Trophoblast cell (in vitro differentiated cells and primary cell): ENCODE results near the gene KIF4A.

ENCODE experiments used
- DNase-seq, 2 donors: peaks; one replicate each; pipeline ENCODE4 v3.0.0-alpha.2; 2016
- H2AFZ ChIP-seq: 2 replicates; pipeline ENCODE4 v1.6.1; 2013; ENCODE audit warnings: low read length, moderate library complexity, mild to moderate bottlenecking; ENCODE audit not compliant: insufficient read depth, poor library complexity
- H2AK5ac ChIP-seq: 2 replicates; pipeline ENCODE4 v1.6.1; 2013; ENCODE audit warnings: mild to moderate bottlenecking, low read length
- H2BK120ac ChIP-seq: 2 replicates; pipeline ENCODE4 v1.6.1; 2013; ENCODE audit warnings: low read length, mild to moderate bottlenecking, moderate library complexity; ENCODE audit not compliant: insufficient read depth, poor library complexity
- H2BK12ac ChIP-seq: 2 replicates; pipeline ENCODE4 v1.6.1; 2013; ENCODE audit warnings: mild to moderate bottlenecking, low read length, moderate library complexity
- H2BK5ac ChIP-seq: 2 replicates; pipeline ENCODE4 v1.6.1; 2013; ENCODE audit warnings: low read length, low read depth, moderate library complexity, mild to moderate bottlenecking; ENCODE audit not compliant: poor library complexity
- H3K14ac ChIP-seq: 2 replicates; pipeline ENCODE4 v1.6.1; 2013; ENCODE audit warnings: mild to moderate bottlenecking, low read length
- H3K18ac ChIP-seq: 2 replicates; pipeline ENCODE4 v1.6.1; 2013; ENCODE audit warnings: mild to moderate bottlenecking, low read length
- H3K23ac ChIP-seq: 2 replicates; pipeline ENCODE4 v1.6.1; 2013; ENCODE audit warnings: low read length
- H3K27ac ChIP-seq: 2 replicates; pipeline ENCODE4 v1.5.1; 2013; ENCODE audit warnings: low read depth, mild to moderate bottlenecking, inconsistent platforms, low read length, moderate library complexity
- H3K27me3 ChIP-seq: 2 replicates; pipeline ENCODE4 v1.6.1; 2013; ENCODE audit warnings: inconsistent platforms, mild to moderate bottlenecking, low read length, moderate library complexity; ENCODE audit not compliant: insufficient read depth
- H3K36me3 ChIP-seq, 2 experiments: 1 replicate in 1 of 2; 2 replicates in 1 of 2; pipeline ENCODE4 v1.6.1; 2013; ENCODE audit warnings: low read length in 2 of 2, mild to moderate bottlenecking in 2 of 2, moderate library complexity in 1 of 2; ENCODE audit not compliant: insufficient read depth in 2 of 2, control insufficient read depth in 1 of 2
- H3K4ac ChIP-seq: 2 replicates; pipeline ENCODE4 v1.6.1; 2013; ENCODE audit warnings: low read depth, mild to moderate bottlenecking, low read length, moderate library complexity
- H3K4me1 ChIP-seq, 2 experiments: 1 replicate in 1 of 2; 2 replicates in 1 of 2; pipeline ENCODE4 v1.6.1; 2013; ENCODE audit warnings: low read length in 2 of 2, mild to moderate bottlenecking in 2 of 2, moderate library complexity in 1 of 2; ENCODE audit not compliant: insufficient read depth in 2 of 2, control insufficient read depth in 1 of 2
- H3K4me2 ChIP-seq: 2 replicates; pipeline ENCODE4 v1.6.1; 2013; ENCODE audit warnings: inconsistent platforms, mild to moderate bottlenecking, low read length, moderate library complexity
- H3K4me3 ChIP-seq: 2 replicates; pipeline ENCODE4 v1.5.1; 2013; ENCODE audit warnings: mild to moderate bottlenecking, low read depth, low read length, inconsistent platforms
- H3K79me1 ChIP-seq: one replicate; pipeline ENCODE4 v1.6.1; 2013; ENCODE audit warnings: low read length
- H3K79me2 ChIP-seq: 2 replicates; pipeline ENCODE4 v1.6.1; 2013; ENCODE audit warnings: low read length, mild to moderate bottlenecking; ENCODE audit not compliant: control insufficient read depth, insufficient read depth, poor library complexity
- H3K9ac ChIP-seq: 2 replicates; pipeline ENCODE4 v1.6.1; 2013; ENCODE audit warnings: mild to moderate bottlenecking, low read length
- H3K9me3 ChIP-seq: 2 replicates; pipeline ENCODE4 v1.6.1; 2013; ENCODE audit warnings: low read depth, mild to moderate bottlenecking, control low read depth, inconsistent platforms, low read length; ENCODE audit not compliant: insufficient read depth
- H4K12ac ChIP-seq: 2 replicates; pipeline ENCODE4 v1.6.1; 2013; ENCODE audit warnings: low read depth, mild to moderate bottlenecking, low read length, moderate library complexity
- H4K8ac ChIP-seq: 2 replicates; pipeline ENCODE4 v1.6.1; 2013; ENCODE audit warnings: low read depth, mild to moderate bottlenecking, low read length, moderate library complexity
- H4K91ac ChIP-seq: one replicate; pipeline ENCODE4 v1.6.1; 2013; ENCODE audit warnings: low read depth, mild to moderate bottlenecking, low read length, moderate library complexity
- WGBS: extraction: QIAGEN DNeasy Blood & Tissue Kit; methylation state at CpG from one replicate; pipeline ENCODE4 v1.1.7; 2013; ENCODE audit warnings: missing lambda C conversion rate; ENCODE audit not compliant: insufficient read length, insufficient coverage; ENCODE audit errors: extremely low coverage; 5-methylcytosine and 5-hydroxymethylcytosine counted together

KIF4A gene

GRCh38 chrX:70423936-70424675, 134.2 kb downstream of the KIF4A start:
- H3K9ac ChIP-seq, result no peak overlapping the region
- H3K4me3 ChIP-seq, result no peak overlapping the region
- H4K8ac ChIP-seq, result no peak overlapping the region
- peaks cover 1% of the 10 kb centered on the region for H3K79me2 ChIP-seq
- H4K12ac ChIP-seq, result no peak overlapping the region
- WGBS, result no CpG with 5 or more reads among the region's 10 CpGs
- H4K91ac ChIP-seq, result peak overlapping the region; percentile 14
- H2BK5ac ChIP-seq, result no peak overlapping the region
- no peak overlapping the region for H3K18ac ChIP-seq
- no peak overlapping the region for H2AK5ac ChIP-seq
- H3K27ac ChIP-seq, result no peak overlapping the region
- H3K4ac ChIP-seq, result no peak overlapping the region
- H3K4me2 ChIP-seq, result no peak overlapping the region
- H2AFZ ChIP-seq, result no peak overlapping the region
- no peak overlapping the region for H3K23ac ChIP-seq
- no peaks in the 10 kb centered on the region for H3K27me3 ChIP-seq
- H2BK120ac ChIP-seq, result no peak overlapping the region
- H3K4me1 ChIP-seq, result peaks cover 5 to 15% of the 10 kb centered on the region in 2 experiments
- H3K9me3 ChIP-seq, result no peaks in the 10 kb centered on the region
- peaks cover 4% of the 10 kb centered on the region for H3K79me1 ChIP-seq
- H3K36me3 ChIP-seq, result peaks cover 7% of the 10 kb centered on the region in 2 experiments
- peak overlapping the region; percentile 22 for H2BK12ac ChIP-seq
- DNase-seq, result no peak
- H3K14ac ChIP-seq, result no peak overlapping the region

DNA sequence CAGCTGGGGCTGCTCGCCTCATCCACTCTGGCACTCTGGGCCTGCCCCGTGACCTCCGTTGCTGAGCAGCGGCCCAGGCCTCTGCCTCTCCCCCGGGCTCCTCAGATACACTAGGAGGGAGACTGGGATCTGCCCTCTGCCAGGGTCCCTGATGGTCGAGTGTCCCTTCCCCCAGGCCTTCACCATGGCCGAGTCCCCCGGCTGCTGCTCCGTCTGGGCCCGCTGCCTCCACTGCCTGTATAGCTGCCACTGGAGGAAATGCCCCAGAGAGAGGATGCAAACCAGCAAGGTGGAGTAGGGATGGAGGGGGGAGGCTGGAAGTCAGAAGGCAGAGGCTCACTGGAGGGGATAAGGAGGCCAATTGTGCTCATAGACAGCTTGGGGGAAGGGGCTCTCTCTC, 134.9 kb downstream of the KIF4A start:
- Histone ChIP-seq H2AK5ac (no peak overlapping the region), H3K4me1 (peaks cover 5 to 15% of the 10 kb centered on the region in 2 experiments), H3K27ac (no peak overlapping the region), H3K14ac (no peak overlapping the region), H4K8ac (no peak overlapping the region), H3K18ac (no peak overlapping the region), H3K23ac (no peak overlapping the region), H3K27me3 (no peaks in the 10 kb centered on the region), H2BK12ac (no peak overlapping the region), H4K12ac (no peak overlapping the region), H3K4ac (no peak overlapping the region), H3K9me3 (no peaks in the 10 kb centered on the region), H2AFZ (no peak overlapping the region), H3K36me3 (peaks cover 4 to 5% of the 10 kb centered on the region in 2 experiments), H2BK120ac (no peak overlapping the region), H3K79me2 (peaks cover 1% of the 10 kb centered on the region), H3K4me3 (no peak overlapping the region), H4K91ac (peak overlapping the region; percentile 18), H2BK5ac (no peak overlapping the region), H3K9ac (no peak overlapping the region), H3K79me1 (peaks cover 4% of the 10 kb centered on the region), H3K4me2 (no peak overlapping the region)
- WGBS, result no CpG with 5 or more reads among the region's 10 CpGs
- no peak for DNase-seq

DNA sequence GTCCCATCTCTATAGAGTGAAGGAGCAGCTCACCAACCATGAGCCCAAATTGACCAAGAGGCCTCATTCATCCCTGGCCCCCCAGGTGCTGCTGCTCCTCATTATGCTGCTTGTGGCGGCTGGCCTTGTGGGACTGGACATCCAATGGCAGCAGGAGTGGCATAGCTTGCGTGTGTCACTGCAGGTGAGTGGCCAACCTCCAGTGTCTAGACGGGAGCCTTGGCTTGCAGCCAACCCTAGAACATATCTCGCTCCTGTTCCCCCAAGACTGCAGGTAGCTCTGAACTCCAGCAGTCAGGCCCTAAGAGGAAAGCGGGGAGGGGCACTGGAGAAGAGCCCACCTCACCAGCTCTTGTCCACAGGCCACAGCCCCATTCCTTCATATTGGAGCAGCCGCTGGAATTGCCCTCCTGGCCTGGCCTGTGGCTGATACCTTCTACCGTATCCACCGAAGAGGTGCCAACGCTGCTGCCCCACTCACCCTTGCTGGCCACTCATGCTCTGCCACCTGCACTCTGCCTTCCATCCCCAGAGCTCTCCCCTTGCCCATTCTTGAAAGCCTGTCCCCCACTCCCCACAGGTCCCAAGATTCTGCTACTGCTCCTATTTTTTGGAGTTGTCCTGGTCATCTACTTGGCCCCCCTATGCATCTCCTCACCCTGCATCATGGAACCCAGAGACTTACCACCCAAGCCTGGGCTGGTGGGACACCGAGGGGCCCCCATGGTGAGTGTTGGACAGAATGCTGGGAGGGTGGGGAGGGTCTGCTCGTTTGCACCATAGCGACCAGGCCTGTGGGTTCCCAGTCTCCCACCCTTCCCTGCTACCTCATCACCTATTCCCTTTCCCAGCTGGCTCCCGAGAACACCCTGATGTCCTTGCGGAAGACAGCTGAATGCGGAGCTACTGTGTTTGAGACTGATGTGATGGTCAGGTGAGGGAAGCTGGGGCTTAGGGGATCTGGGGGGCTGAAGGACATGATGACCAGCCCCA, 136.7 kb downstream of the KIF4A start:
- no CpG with 5 or more reads among the region's 15 CpGs for WGBS
- H3K9ac ChIP-seq, result no peak overlapping the region
- no peak overlapping the region for H3K18ac ChIP-seq
- no peak overlapping the region for H3K4me2 ChIP-seq
- H4K8ac ChIP-seq, result no peak overlapping the region
- no peak overlapping the region for H3K27ac ChIP-seq
- no peak overlapping the region for H2BK5ac ChIP-seq
- H3K27me3 ChIP-seq, result no peaks in the 10 kb centered on the region
- H2BK120ac ChIP-seq, result no peak overlapping the region
- no peak overlapping the region for H3K4me3 ChIP-seq
- no peak overlapping the region for H2AFZ ChIP-seq
- H3K4ac ChIP-seq, result no peak overlapping the region
- H3K79me2 ChIP-seq, result peaks cover 1% of the 10 kb centered on the region
- no peak overlapping the region for H3K14ac ChIP-seq
- H3K79me1 ChIP-seq, result peaks cover 4% of the 10 kb centered on the region
- H2AK5ac ChIP-seq, result no peak overlapping the region
- H3K4me1 ChIP-seq, result peaks cover 5 to 15% of the 10 kb centered on the region in 2 experiments
- H3K36me3 ChIP-seq, result peaks cover under 1 to 1% of the 10 kb centered on the region in 2 experiments
- H4K12ac ChIP-seq, result no peak overlapping the region
- no peak overlapping the region for H3K23ac ChIP-seq
- H2BK12ac ChIP-seq, result no peak overlapping the region
- DNase-seq, result no peak
- no peaks in the 10 kb centered on the region for H3K9me3 ChIP-seq
- no peak overlapping the region for H4K91ac ChIP-seq

GRCh38 chrX:70427365-70427764, 137.5 kb downstream of the KIF4A start:
- H3K27me3 ChIP-seq, result no peaks in the 10 kb centered on the region
- H2BK5ac ChIP-seq, result no peak overlapping the region
- no peak for DNase-seq
- no peak overlapping the region for H4K8ac ChIP-seq
- H3K79me2 ChIP-seq, result peaks cover 1% of the 10 kb centered on the region
- H2AFZ ChIP-seq, result no peak overlapping the region
- H3K4me3 ChIP-seq, result no peak overlapping the region
- no peaks in the 10 kb centered on the region for H3K36me3 ChIP-seq
- H3K79me1 ChIP-seq, result peaks cover 4% of the 10 kb centered on the region
- H3K4me1 ChIP-seq, result peaks cover 5 to 15% of the 10 kb centered on the region in 2 experiments
- no peaks in the 10 kb centered on the region for H3K9me3 ChIP-seq
- no peak overlapping the region for H3K27ac ChIP-seq
- H4K91ac ChIP-seq, result no peak overlapping the region
- H2BK120ac ChIP-seq, result no peak overlapping the region
- no peak overlapping the region for H3K18ac ChIP-seq
- whole genome bisulfite sequencing, result no CpG with 5 or more reads among the region's 2 CpGs
- H3K9ac ChIP-seq, result no peak overlapping the region
- H3K4me2 ChIP-seq, result no peak overlapping the region
- H2BK12ac ChIP-seq, result no peak overlapping the region
- no peak overlapping the region for H3K4ac ChIP-seq
- no peak overlapping the region for H3K14ac ChIP-seq
- no peak overlapping the region for H2AK5ac ChIP-seq
- no peak overlapping the region for H3K23ac ChIP-seq
- no peak overlapping the region for H4K12ac ChIP-seq
